Activated T-cell treated with anti-CD3 and anti-CD28 coated beads, Interleukin-2, amount 50 U/mL, for 48 hours (primary cell): ENCODE measurements around the gene RAD21L1.

Experiments used
- DNase-seq, 2 experiments: peaks; one replicate each; pipeline ENCODE4 v3.0.0-alpha.2; 2020

RAD21L1 gene

GRCh38 chr20:1274485-1275311 lies 48.9 kb downstream of the RAD21L1 start:
- no peak for DNase-seq

GRCh38 chr20:1275919-1276318 lies 50.1 kb downstream of the RAD21L1 start:
- DNase-seq, result no peak

DNA sequence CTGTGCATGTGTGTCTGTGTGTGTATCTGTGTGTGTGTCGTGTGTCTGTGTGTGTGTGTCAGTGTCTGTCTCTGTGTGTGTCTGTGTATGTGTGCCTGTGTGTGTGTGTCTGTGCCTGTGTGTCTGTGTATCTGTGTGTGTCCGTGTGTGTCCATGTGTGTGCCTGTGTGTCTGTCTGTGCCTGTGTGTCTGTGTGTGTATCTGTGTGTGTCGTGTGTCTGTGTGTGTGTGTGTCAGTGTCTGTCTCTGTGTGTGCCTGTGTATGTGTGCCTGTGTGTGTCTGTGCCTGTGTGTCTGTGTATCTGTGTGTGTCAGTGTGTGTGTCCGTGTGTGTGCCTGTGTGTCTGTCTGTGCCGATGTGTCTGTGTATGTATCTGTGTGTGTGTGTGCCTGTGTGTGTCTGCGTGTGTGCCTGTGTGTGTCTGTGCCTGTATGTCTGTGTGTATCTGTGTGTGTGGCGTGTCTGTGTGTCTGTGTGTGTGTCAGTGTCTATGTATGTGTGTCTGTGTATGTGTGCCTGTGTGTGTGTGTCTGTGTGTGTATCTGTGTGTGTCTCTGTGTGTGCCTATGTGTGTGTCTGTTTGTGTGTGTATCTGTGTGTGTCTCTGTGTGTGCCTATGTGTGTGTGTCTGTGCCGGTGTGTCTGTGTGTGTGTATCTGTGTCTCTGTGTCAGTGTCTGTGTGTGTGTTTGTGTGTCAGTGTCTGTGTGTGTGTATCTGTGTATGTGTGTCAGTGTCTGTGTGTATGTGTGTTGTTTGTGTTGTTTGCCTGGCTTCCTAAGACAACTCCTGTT lies 51.9 kb downstream of the RAD21L1 start:
- no peak for DNase-seq

DNA sequence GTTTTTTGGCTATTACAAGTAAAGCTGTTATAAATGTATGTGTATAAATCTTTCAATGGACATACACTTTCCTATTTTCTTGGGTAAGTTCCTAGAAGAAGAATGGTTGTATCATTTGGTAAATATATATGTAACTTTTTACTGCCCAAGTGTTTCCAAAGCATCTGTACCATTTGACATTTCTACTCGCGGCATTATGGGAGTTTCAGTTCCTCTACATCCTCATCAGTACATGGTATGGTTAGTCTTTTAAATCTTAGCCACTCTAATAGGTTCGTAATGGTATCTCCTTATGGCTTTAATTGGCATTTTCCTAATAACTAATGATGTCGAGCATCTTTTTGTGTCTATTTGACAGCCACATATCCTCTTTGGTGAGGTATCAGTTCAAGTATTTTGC lies 53.1 kb downstream of the RAD21L1 start:
- no peak for DNase-seq

- DNase-seq, result peak in 1 of 2 experiments; percentile 13
These were observed 54.6 kb downstream of the RAD21L1 start for GRCh38 chr20:1280195-1281102.

GRCh38 chr20:1281279-1282057 lies 55.6 kb downstream of the RAD21L1 start:
- DNase-seq, result peak; percentile 9 to 13

- DNase-seq, result peak in 1 of 2 experiments; percentile 8
These were observed 57.1 kb downstream of the RAD21L1 start for GRCh38 chr20:1282966-1283365.

DNA sequence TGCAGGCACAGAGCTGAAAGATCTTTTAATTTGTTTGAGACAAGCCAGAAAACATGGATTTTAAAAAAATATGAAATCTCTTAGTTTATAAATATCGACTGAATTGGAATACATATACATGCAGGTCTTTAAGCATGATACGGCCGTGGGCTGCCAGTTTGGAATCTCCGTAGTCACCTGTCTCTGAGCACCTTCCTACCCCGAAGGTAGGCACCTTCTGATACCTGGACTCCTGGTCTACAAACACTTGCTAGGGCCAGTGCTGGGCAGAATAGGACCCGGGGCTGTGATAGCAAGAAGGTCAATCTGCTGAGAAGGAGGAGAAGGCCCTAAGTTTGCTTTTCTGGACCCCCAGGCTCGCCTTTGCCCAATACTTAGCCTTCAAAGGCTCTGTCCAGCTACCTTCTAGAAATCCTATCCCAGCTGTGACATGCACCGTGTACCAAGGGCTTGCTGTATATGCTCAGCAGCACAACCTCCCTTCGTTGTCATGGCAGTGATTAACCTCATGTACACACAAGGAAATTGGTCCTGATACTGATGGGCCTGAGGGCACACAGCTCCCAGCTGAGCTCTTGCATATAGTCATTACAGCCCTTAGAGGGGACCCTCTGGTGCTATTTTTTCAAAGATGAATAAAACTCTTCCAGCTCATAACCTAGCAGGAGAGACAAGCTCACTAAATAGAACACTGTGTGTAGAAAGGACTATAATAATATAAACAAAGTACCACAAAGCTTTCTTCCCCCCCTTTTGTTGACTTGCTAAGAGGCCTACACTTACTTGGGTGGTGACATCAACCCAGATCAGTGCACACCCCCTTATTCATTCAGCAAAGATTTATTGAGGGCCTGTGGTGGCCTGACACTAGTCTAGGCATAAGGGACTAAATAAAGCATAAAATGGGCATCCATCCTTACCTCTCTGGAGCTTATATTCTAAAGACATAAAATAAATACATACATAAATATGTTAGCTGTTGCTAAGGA lies 58.0 kb downstream of the RAD21L1 start:
- no peak for DNase-seq

- DNase-seq, result no peak
These were observed 60.6 kb downstream of the RAD21L1 start for GRCh38 chr20:1286267-1287024.

DNA sequence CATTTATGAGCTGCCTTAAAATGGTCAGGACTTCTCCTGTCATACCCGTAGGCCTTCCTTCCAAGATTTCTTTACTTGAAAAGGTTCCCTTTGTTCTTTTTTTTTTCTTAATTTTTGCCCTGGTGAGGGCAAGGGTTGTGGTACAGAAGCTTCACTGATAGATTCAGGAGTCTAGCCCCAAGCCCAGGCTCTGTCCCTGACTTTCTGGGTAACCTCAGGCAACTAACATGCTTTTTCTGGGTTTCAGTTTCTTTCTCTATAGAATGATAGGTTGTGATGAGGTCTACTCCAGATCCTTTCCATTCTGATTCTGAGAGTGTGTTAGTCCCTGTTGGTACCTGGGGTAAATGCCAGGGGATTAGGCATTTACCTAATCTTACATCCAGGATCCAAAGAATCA lies 61.5 kb downstream of the RAD21L1 start:
- no peak for DNase-seq

GRCh38 chr20:1287787-1288569 lies 62.1 kb downstream of the RAD21L1 start:
- no peak for DNase-seq

GRCh38 chr20:1291191-1291741 lies 65.4 kb downstream of the RAD21L1 start:
- DNase-seq, result no peak

- DNase-seq, result no peak
These were observed 66.8 kb downstream of the RAD21L1 start for GRCh38 chr20:1292620-1293019.

GRCh38 chr20:1293641-1294379 lies 68.0 kb downstream of the RAD21L1 start:
- no peak for DNase-seq

- no peak for DNase-seq
These were observed 68.7 kb downstream of the RAD21L1 start for GRCh38 chr20:1294497-1294896.

DNA sequence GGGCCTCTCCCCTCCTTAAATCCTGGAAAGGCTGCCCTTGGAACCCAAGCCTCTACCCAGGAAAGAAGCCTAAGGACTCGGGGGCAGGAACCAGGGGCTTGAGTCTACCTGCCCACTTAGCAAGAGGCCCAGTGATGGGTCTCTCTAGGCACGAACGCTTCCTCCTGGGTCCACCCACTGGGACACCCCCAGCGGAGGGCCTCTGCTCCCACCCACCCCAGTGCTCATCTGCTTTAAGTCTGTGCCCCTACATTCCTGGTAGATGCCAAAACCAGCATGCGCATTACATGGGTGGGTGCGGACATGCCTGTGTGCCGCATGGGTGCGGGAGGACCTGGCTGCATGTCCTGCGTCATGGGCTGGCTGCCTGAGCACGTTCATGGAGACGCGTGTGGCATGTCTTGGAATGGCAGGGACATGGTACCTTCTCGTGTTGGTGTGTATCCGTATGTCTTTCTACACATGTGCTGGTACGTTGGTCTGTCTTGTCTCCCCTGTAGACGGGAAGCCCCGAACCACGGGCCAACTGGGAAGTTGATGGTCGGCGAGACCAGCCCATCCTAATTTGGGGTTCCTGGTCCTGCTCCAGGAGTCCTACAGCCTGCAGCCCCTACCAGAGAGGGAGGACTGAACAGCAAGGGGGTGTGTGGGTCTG lies 69.6 kb downstream of the RAD21L1 start:
- no peak for DNase-seq

DNA sequence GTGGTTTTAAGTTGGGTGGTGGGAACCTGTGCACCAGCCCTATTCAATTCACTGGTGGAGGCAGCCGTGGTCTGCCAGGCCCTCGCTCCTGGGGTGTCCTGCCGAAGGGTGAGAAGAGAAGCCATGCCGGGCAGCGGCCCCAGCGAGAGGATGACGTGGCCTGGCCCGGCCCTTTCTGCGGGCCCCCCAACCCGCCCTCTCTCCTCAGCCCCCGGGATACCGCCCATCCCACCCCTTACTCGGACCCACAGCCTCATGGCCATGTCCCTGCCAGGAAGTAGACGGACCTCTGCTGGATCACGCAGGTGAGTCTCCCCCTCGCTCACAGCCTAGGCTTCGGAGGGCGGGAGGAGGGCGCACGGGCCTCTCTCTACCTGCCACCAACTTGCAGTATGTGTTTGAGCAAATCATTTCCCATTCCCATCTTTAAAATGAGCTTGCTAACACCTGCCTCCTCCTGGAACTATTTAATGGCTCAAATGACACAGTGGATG lies 70.3 kb downstream of the RAD21L1 start:
- no peak for DNase-seq
